Head of caudate nucleus (tissue), 42 donors: Measurements from ENCODE around the gene FLACC1.
A peak's percentile ranks its signal among the peaks of the same experiment; 100 is the strongest.
"Not testable (repeated sequence)": the region's sequence is repeated elsewhere in the genome, so short reads cannot be mapped to it uniquely, and the experiment has no call there.

ENCODE experiments used
- DNase-seq, 42 donors: peaks; one replicate each; pipeline versions ENCODE4 v3.0.0 to v3.0.0-alpha.2; 2020 to 2021; ENCODE audit warnings: mixed read lengths in 7 of 42
- intact Hi-C: fragments of 100-400 bp; cut with DNase I; formaldehyde crosslinking; loops from one replicate; pipeline ENCODE4 v1.15.0; 2022

FLACC1 gene

GRCh38 chr2:201357221-201357620, at the start of gene FLACC1:
Gene FLACC1 (minus strand): TSS chr2:201357345. CDS start chr2:201351404, 5,941 bp downstream.
- DNase-seq: peak in 1 of 42 donors; percentile 12
- intact Hi-C loops: no loop called here

DNA sequence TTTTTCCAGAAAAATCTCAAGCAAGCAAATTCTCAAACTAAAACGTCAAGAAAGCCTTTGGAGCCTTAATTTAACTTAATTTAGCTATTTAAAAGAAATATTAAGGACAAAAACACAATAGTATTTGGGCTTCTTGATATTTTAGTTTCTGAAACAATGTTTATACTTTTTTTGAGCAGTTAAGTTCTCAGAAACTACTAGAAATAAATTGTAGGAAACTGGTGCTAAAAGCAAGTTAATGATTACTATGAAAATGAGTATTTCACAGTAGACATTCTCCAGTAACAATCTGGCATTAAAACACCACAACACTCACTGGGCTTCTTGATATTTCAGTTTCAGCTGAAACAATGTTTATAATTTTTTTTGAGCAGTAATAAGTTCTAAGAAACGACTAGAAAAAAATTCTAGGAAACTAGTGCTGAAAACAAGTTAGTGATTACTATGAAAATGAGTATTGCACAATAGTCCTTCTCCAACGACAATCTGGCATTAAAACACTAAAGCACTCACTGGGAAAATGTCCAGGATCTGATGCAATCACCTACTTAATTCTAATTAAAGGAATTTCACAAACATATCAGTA, 49.0 kb upstream of the FLACC1 start:
- peak in 1 of 42 donors; percentile 13 for DNase-seq
- intact Hi-C loops: no loop called here

DNA sequence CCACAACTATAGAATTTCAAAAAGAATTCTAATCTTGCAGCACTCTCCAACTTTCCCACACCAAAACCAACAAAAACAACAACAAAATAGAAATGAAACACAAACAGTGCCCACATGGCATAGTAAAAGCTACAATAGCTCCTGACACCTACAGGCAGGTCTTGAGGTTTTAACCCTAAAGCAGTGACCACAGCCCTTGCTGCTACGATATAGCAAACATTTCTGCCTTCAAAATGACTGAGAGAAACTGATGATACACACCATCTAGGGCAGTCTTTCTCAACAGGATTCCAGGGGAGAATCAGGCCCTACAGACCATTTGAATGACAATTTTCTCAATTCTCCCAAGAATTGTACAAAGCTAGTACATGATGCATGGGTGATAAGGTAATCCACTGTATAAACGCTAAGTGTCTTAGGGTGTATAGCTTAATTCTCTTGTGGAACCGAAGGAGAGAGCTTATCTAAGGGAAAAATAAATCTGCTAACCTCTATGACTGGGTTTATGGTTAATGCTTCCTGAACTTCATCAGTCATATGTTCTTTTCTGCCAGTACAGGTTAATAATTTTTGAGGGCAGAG, 47.6 kb upstream of the FLACC1 start:
- intact Hi-C loops: no loop called here
- DNase-seq: no peak

- DNase-seq: no peak
- intact Hi-C loops: no loop called here
These were observed 46.7 kb upstream of the FLACC1 start for GRCh38 chr2:201403880-201404279.

DNA sequence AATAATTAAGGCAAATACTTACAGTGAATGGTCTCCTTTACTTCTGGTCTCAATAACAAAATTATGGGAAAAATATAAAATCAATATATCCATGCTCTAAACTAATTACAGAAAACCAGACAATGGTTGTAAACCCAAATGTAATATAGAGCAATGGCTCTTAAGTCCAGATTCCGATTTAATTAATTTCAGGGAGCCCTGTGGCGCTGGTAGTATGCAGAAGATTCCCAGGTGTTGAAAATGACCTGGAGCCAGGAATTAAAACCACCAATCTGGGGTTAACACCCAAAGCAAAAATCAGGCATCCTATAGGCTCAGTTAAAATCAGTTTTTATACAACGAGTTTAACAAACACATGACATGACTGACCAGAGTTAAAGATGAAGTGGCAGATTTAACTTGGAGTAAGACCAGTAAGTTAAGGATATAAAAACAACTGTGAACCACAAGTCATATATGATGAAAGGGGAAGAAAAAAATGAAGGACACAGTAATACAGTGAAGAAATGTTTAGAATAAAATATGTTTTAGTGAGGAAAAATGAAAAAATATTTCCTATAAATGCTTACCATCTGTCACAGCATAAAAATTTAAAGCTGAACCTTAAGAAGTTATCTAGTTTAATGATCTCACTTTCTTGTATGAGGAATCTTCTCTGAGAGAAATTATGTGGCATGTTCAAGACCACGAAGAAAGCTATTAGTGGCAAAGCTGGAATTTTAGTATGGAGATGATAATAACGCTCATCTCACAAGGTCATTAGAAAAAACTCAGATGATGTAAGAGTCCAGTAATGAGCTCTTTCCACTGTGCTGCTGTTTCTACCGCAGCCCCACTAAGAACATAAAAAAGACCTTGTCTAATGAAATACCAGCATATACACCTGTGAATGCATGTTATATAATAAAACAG, 45.8 kb upstream of the FLACC1 start:
- no peak for DNase-seq
- intact Hi-C loops: no loop called here

DNA sequence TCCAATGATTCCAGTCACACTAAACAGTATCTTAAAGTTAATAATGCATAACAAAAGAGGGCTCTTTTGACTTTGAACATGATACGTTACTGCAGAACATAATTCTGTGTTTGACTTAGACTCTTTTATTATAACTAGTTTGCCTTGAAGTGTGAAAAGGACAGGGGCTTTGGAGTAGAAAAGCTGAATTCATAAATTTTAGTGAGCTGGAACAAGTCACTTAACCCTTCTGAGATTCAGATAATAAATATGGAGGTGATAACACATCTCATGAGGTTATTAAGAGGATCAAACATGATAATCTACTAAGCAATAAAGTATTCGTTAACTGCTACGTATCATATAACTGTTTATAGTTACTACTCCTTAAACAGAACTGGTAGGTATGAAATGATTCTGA, 44.7 kb upstream of the FLACC1 start:
- intact Hi-C loops: no loop called here
- DNase-seq: no peak

DNA sequence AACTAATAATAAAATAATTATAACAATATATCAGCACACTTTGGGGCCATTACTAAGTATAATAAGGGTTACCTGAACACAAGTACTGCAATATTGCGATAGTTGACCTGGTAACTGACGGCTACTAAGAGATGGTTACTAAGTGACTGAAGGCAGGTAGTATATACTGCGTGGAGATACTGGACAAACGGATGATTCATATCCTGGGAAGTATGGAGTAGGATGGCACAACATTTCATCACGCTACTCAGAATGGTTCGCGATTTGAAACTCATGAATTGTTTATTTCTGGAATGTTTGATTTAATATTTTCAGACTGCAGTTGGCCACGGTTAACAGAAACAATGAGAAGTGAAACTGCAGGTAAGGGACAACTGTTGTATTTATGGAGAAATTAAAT, 39.5 kb upstream of the FLACC1 start:
- intact Hi-C loops: no loop called here
- DNase-seq: no peak

- no peak for DNase-seq
- intact Hi-C loops: no loop called here
These were observed 26.0 kb upstream of the FLACC1 start for GRCh38 chr2:201383136-201383535.

- DNase-seq: no peak
These were observed 21.6 kb upstream of the FLACC1 start for GRCh38 chr2:201378496-201379397.

GRCh38 chr2:201377218-201377617, 20.1 kb upstream of the FLACC1 start:
- intact Hi-C loops: no loop called here
- no peak for DNase-seq

More at GRCh38 chr2:201378496-201379397, 21.6 kb upstream of the FLACC1 start:
- intact Hi-C loops: no loop called here

DNA sequence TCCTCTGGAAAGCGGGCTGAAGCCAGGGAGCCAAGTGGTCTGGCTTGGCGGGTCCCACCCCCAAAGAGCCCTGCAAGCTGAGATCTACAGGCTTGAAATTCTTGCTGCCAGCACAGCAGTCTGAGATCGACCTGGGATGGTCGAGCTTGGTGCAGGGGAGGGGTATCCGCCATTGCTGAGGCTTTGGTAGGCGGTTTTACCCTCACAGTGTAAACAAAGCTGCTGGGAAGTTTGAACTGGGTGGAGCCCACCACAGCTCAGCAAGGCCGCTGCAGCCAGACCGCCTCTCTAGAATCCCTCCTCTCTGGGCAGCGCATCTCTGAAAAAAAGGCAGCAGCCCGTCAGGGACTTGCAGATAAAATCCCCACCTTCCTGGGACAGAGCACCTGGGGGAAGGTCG, 12.6 kb upstream of the FLACC1 start:
- intact Hi-C loops: no loop called here
- DNase-seq: no peak

GRCh38 chr2:201369318-201369717, 12.2 kb upstream of the FLACC1 start:
- DNase-seq, intact Hi-C loops: not testable (repeated sequence)

DNA sequence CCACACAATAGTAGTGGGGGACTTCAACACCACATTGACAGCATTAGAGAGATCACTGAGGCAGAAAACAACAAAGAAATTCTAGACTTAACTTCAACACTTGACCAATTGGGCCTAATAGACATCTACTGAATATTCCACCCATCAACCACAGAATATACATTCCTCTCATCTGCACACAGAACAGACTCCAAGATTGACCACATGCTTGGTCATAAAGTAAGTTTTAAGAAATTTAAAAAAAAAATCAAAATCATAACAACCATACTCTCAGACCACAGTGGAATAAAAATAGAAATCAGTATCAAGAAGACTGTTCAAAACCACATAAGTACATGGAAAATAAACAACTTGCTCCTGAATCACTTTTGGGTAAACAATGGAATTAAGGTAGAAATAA, 9.0 kb upstream of the FLACC1 start:
- intact Hi-C loops: no loop called here
- no peak for DNase-seq

- intact Hi-C loops: no loop called here
- peak in 1 of 42 donors; percentile 12 for DNase-seq
These were observed 6.9 kb upstream of the FLACC1 start for GRCh38 chr2:201363857-201364560.

GRCh38 chr2:201362396-201362795, 5.3 kb upstream of the FLACC1 start:
- intact Hi-C loops: no loop called here
- DNase-seq: peak in 27 of 42 donors; percentile 16 to 67 (median 41)

- peak in 1 of 42 donors; percentile 14 for DNase-seq
- intact Hi-C loops: no loop called here
These were observed 4.1 kb upstream of the FLACC1 start for GRCh38 chr2:201361078-201361733.

DNA sequence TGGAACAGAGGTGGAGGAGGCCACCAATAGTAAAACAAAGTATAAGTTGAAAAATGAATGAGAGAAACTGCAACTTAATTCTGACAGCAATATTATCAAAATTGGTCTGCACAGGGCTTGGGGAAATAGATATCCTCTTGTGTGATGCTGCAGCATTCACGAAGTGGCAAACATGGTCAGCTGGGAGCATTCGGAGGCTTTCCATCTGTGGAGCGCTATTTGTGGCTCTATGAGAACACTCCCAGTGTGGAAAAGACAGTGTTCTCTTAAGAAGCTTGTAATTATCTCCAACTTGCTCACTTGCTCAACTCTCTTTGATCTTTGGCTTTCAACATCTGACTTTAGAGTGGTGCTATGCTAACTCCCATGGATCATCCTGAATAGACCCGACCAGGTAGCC, 3.1 kb upstream of the FLACC1 start:
- intact Hi-C loops: no loop called here

DNA sequence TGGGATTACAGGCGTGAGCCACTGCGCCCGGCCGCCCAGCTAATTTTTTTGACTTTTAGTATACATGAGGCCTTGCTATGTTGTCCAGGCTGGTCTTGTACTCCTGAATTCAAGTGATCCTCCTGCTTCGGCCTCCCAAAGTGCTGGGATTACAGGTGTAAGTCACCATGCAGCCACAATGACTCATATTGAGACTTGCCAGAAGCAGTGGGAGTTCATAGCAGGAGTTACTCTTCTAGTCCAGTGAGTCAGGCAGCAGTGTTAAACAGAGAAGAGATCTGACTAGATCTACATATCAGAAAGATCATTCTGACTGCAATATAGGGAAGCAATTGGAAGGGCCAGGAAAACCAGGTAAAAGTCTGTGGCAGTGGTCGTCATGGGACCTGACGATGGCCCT, 1.5 kb upstream of the FLACC1 start:
- DNase-seq: peak in 9 of 42 donors; percentile 18 to 58 (median 40)
- intact Hi-C loops: no loop called here

More for the DNA sequence above, 3.1 kb upstream of the FLACC1 start:
- DNase-seq: no peak
